Measurements from ENCODE around the gene CCDC9.
"Not testable (repeated sequence)": the region's sequence is repeated elsewhere in the genome, so short reads cannot be mapped to it uniquely, and the experiment has no call there.

The CCDC9 gene

GRCh38 chr19:47283405-47284059, 27.2 kb downstream of the CCDC9 start:
- H3K27ac ChIP-seq (ENCODE audit: low read length), result no peak overlapping the region
- H3K4me3 ChIP-seq (ENCODE audit: low read length), result no peak overlapping the region
- H3K9ac ChIP-seq (ENCODE audit: low read length), result no peak overlapping the region
- no peaks in the 10 kb centered on the region for H3K4me1 ChIP-seq (ENCODE audit: control insufficient read depth, low read depth, low read length)
- H3K9me3 ChIP-seq (ENCODE audit: control insufficient read depth, low read depth, low read length), result no peaks in the 10 kb centered on the region
- no peaks in the 10 kb centered on the region for H3K36me3 ChIP-seq (ENCODE audit: control insufficient read depth, low read depth, low read length)
- no peaks in the 10 kb centered on the region for H3K27me3 ChIP-seq (ENCODE audit: control insufficient read depth, insufficient read depth, low read length)

DNA sequence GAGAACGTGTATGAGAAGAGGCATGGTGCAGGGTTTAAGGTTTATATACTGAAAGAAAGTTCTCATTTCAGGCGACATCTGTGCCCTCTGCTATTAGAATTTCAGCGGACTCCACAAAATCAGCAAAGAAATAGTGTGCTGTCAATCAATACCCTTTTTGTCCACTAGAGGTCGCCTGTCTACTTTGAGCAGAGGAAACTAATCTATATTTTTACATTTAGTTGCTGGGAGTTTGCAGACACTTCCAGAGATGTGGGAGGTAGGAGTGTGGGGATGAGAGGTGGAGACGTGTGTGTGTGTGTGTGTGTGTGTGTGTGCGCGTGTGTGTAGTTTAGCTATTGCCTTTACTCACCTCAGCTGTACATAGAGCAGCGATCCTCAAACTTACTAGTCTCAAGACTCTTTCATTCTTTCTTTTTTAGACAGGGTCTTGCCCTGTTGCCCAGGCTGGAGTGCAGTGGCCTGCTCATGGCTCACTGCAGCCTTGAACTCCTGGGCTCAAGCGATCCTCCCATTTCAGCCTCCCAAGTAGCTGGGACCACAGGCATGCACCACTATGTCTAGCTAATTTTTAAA, 28.1 kb downstream of the CCDC9 start:
- Histone ChIP-seq H3K9ac (ENCODE audit: low read length) (no peak overlapping the region), H3K4me3 (ENCODE audit: low read length) (no peak overlapping the region), H3K27me3 (ENCODE audit: control insufficient read depth, insufficient read depth, low read length) (no peaks in the 10 kb centered on the region), H3K4me1 (ENCODE audit: control insufficient read depth, low read depth, low read length) (peaks cover 4% of the 10 kb centered on the region), H3K36me3 (ENCODE audit: control insufficient read depth, low read depth, low read length) (no peaks in the 10 kb centered on the region), H3K27ac (ENCODE audit: low read length) (no peak overlapping the region), H3K9me3 (ENCODE audit: control insufficient read depth, low read depth, low read length) (no peaks in the 10 kb centered on the region)

- H3K9ac ChIP-seq (ENCODE audit: low read length), result no peak overlapping the region
- no peaks in the 10 kb centered on the region for H3K9me3 ChIP-seq (ENCODE audit: control insufficient read depth, low read depth, low read length)
- H3K36me3 ChIP-seq (ENCODE audit: control insufficient read depth, low read depth, low read length), result no peaks in the 10 kb centered on the region
- no peaks in the 10 kb centered on the region for H3K27me3 ChIP-seq (ENCODE audit: control insufficient read depth, insufficient read depth, low read length)
- no peak overlapping the region for H3K4me3 ChIP-seq (ENCODE audit: low read length)
- no peaks in the 10 kb centered on the region for H3K4me1 ChIP-seq (ENCODE audit: control insufficient read depth, low read depth, low read length)
- no peak overlapping the region for H3K27ac ChIP-seq (ENCODE audit: low read length)
Observed at GRCh38 chr19:47296036-47296435, 39.7 kb downstream of the CCDC9 start.

DNA sequence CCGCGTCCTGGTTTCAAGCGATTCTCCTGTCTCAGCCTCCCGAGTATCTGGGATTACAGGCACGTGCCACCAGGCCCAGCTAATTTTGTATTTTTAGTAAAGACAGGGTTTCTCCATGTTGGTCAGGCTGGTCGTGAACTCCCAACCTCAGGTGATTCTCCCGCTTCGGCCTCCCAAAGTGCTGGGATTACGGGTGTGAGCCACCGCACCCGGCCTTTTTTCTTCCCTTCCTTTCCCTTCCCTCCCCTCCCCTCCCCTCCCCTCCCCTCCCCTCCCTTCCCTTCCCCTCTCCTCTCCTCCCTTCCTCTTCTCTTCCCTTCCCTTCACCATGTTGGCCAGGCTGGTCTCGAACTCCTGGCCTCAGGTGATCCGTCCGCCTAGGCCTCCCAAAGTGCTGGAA, 44.5 kb downstream of the CCDC9 start:
- not testable (repeated sequence) for H3K27me3 ChIP-seq (ENCODE audit: control insufficient read depth, insufficient read depth, low read length)

GRCh38 chr19:47302249-47302648, 45.9 kb downstream of the CCDC9 start:
- Histone ChIP-seq H3K27ac (ENCODE audit: low read length) (no peak overlapping the region), H3K36me3 (ENCODE audit: control insufficient read depth, low read depth, low read length) (no peaks in the 10 kb centered on the region), H3K9me3 (ENCODE audit: control insufficient read depth, low read depth, low read length) (no peaks in the 10 kb centered on the region), H3K4me1 (ENCODE audit: control insufficient read depth, low read depth, low read length) (no peaks in the 10 kb centered on the region), H3K9ac (ENCODE audit: low read length) (no peak overlapping the region), H3K27me3 (ENCODE audit: control insufficient read depth, insufficient read depth, low read length) (no peaks in the 10 kb centered on the region), H3K4me3 (ENCODE audit: low read length) (no peak overlapping the region)

More for the DNA sequence above, 44.5 kb downstream of the CCDC9 start:
- not testable (repeated sequence) for H3K4me3 ChIP-seq (ENCODE audit: low read length); H3K9me3 ChIP-seq (ENCODE audit: control insufficient read depth, low read depth, low read length); H3K36me3 ChIP-seq (ENCODE audit: control insufficient read depth, low read depth, low read length); H3K9ac ChIP-seq (ENCODE audit: low read length); H3K4me1 ChIP-seq (ENCODE audit: control insufficient read depth, low read depth, low read length); H3K27ac ChIP-seq (ENCODE audit: low read length)

DNA sequence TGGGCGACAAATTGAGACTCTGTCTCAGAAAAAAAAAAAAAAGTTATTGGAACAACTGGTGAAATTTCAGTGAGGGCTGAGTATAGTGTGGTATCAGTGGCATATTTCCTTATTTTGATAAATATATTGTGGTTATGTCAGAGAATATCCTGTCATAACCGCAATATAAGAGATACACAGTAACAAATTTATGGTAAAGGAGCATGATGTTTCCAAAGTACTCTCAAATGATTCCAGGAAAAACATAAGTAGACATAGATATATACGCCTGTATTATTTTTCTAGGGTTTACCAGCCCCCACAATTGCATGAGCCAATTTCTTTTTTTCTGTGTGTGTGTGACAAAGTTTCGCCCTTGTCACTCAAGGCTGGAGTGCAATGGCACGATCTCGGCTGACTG, 47.6 kb downstream of the CCDC9 start:
- Histone ChIP-seq H3K4me1 (ENCODE audit: control insufficient read depth, low read depth, low read length) (no peaks in the 10 kb centered on the region), H3K4me3 (ENCODE audit: low read length) (no peak overlapping the region)

GRCh38 chr19:47305309-47305751, 49.0 kb downstream of the CCDC9 start:
- no peaks in the 10 kb centered on the region for H3K27me3 ChIP-seq (ENCODE audit: control insufficient read depth, insufficient read depth, low read length)
- H3K4me1 ChIP-seq (ENCODE audit: control insufficient read depth, low read depth, low read length), result no peaks in the 10 kb centered on the region
- no peaks in the 10 kb centered on the region for H3K36me3 ChIP-seq (ENCODE audit: control insufficient read depth, low read depth, low read length)
- no peak overlapping the region for H3K4me3 ChIP-seq (ENCODE audit: low read length)
- no peak overlapping the region for H3K9ac ChIP-seq (ENCODE audit: low read length)
- H3K9me3 ChIP-seq (ENCODE audit: control insufficient read depth, low read depth, low read length), result no peaks in the 10 kb centered on the region
- H3K27ac ChIP-seq (ENCODE audit: low read length), result no peak overlapping the region

More for the DNA sequence above, 47.6 kb downstream of the CCDC9 start:
- no peaks in the 10 kb centered on the region for H3K27me3 ChIP-seq (ENCODE audit: control insufficient read depth, insufficient read depth, low read length)
- H3K9me3 ChIP-seq (ENCODE audit: control insufficient read depth, low read depth, low read length), result no peaks in the 10 kb centered on the region
- no peaks in the 10 kb centered on the region for H3K36me3 ChIP-seq (ENCODE audit: control insufficient read depth, low read depth, low read length)
- H3K9ac ChIP-seq (ENCODE audit: low read length), result no peak overlapping the region
- H3K27ac ChIP-seq (ENCODE audit: low read length), result no peak overlapping the region

DNA sequence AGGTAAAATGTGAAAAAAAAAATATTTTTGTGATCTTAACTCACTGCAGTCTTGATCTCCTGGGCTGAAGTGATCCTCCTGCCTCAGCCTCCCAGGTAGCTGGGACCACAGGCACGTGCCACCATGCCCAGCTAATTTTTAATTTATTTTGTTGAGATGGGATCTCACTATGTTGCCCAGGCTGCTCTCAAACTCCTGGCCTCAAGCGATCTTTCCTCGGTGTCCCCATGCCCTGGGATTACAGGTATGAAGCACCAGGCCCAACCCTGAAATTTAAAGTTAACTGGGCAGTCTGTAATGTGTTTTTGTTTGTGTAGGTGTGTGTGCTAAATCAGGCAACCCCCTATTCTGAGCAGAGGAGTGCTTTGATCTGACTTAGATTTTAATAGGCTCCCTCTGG, 50.0 kb downstream of the CCDC9 start:
- Histone ChIP-seq H3K36me3 (ENCODE audit: control insufficient read depth, low read depth, low read length) (no peaks in the 10 kb centered on the region), H3K27ac (ENCODE audit: low read length) (no peak overlapping the region), H3K27me3 (ENCODE audit: control insufficient read depth, insufficient read depth, low read length) (no peaks in the 10 kb centered on the region), H3K9me3 (ENCODE audit: control insufficient read depth, low read depth, low read length) (no peaks in the 10 kb centered on the region), H3K9ac (ENCODE audit: low read length) (no peak overlapping the region), H3K4me3 (ENCODE audit: low read length) (no peak overlapping the region), H3K4me1 (ENCODE audit: control insufficient read depth, low read depth, low read length) (no peaks in the 10 kb centered on the region)

DNA sequence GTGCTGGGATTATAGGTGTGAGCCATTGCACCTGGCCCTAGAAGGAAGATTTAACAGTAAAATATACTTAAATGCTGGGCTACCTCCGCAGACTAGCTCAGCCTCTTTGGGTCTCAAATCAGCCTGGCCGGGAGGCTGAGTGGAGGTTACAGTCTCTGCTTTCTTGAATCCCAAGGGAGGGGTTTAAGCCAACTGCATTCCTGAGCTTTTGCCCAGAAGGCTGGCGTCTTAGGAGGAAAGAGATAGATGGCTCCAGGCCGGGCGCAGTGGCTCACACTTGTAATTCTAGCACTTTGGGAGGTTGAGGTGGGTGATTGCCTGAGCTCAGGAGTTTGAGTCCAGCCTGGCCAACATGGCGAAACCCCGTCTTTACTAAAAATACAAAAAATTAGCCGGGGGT, 52.7 kb downstream of the CCDC9 start:
- Histone ChIP-seq H3K27ac (ENCODE audit: low read length) (no peak overlapping the region), H3K9ac (ENCODE audit: low read length) (no peak overlapping the region), H3K9me3 (ENCODE audit: control insufficient read depth, low read depth, low read length) (no peaks in the 10 kb centered on the region), H3K4me3 (ENCODE audit: low read length) (no peak overlapping the region), H3K4me1 (ENCODE audit: control insufficient read depth, low read depth, low read length) (no peaks in the 10 kb centered on the region), H3K27me3 (ENCODE audit: control insufficient read depth, insufficient read depth, low read length) (no peaks in the 10 kb centered on the region), H3K36me3 (ENCODE audit: control insufficient read depth, low read depth, low read length) (no peaks in the 10 kb centered on the region)

GRCh38 chr19:47309608-47310007, 53.3 kb downstream of the CCDC9 start, which contains the start of gene C5AR1:
TSS of gene C5AR1 (plus strand) at chr19:47309861. CDS start at chr19:47309896, 35 bp downstream.
- H3K4me3 ChIP-seq (ENCODE audit: low read length), result no peak within 1 kb of the TSS
- H3K4me1 ChIP-seq (ENCODE audit: control insufficient read depth, low read depth, low read length), result no peaks in the 10 kb centered on the region
- no peaks in the 10 kb centered on the region for H3K36me3 ChIP-seq (ENCODE audit: control insufficient read depth, low read depth, low read length)
- H3K27me3 ChIP-seq (ENCODE audit: control insufficient read depth, insufficient read depth, low read length), result no peaks in the 10 kb centered on the region
- H3K9me3 ChIP-seq (ENCODE audit: control insufficient read depth, low read depth, low read length), result no peaks in the 10 kb centered on the region
- no peak within 1 kb of the TSS for H3K27ac ChIP-seq (ENCODE audit: low read length)
- H3K9ac ChIP-seq (ENCODE audit: low read length), result no peak within 1 kb of the TSS

DNA sequence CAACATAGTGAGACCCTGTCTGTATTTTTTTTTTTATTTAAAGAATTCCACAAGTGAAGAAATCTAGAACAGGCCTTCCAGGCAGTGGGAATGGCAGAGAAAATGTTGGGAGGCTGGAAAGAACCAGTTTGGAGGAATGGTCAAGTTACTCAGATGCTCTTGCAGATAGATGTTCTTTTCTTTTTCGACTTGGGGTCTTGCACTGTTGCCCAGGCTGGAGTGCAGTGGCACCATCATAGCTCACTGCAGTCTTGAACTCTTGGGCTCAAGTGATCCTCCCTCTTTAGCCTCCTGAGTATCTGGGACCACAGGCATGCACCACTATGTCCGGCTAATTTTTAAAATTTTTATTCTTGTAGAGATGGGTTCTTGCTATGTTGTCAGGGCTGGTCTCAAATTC, 54.0 kb downstream of the CCDC9 start:
- Histone ChIP-seq H3K4me1 (ENCODE audit: control insufficient read depth, low read depth, low read length) (no peaks in the 10 kb centered on the region), H3K9me3 (ENCODE audit: control insufficient read depth, low read depth, low read length) (no peaks in the 10 kb centered on the region), H3K27ac (ENCODE audit: low read length) (no peak overlapping the region)

GRCh38 chr19:47310819-47311218, 54.5 kb downstream of the CCDC9 start:
- Histone ChIP-seq H3K36me3 (ENCODE audit: control insufficient read depth, low read depth, low read length) (no peaks in the 10 kb centered on the region), H3K27ac (ENCODE audit: low read length) (no peak overlapping the region), H3K4me3 (ENCODE audit: low read length) (no peak overlapping the region), H3K9me3 (ENCODE audit: control insufficient read depth, low read depth, low read length) (no peaks in the 10 kb centered on the region), H3K9ac (ENCODE audit: low read length) (no peak overlapping the region), H3K27me3 (ENCODE audit: control insufficient read depth, insufficient read depth, low read length) (no peaks in the 10 kb centered on the region), H3K4me1 (ENCODE audit: control insufficient read depth, low read depth, low read length) (no peaks in the 10 kb centered on the region)

More for the DNA sequence above, 54.0 kb downstream of the CCDC9 start:
- H3K27me3 ChIP-seq (ENCODE audit: control insufficient read depth, insufficient read depth, low read length), result no peaks in the 10 kb centered on the region
- no peak overlapping the region for H3K9ac ChIP-seq (ENCODE audit: low read length)
- H3K4me3 ChIP-seq (ENCODE audit: low read length), result no peak overlapping the region
- no peaks in the 10 kb centered on the region for H3K36me3 ChIP-seq (ENCODE audit: control insufficient read depth, low read depth, low read length)

Measured in iPS-18a (cell line).